Activated CD4-positive, alpha-beta T cell treated with anti-CD3 and anti-CD28 coated beads, Interleukin-2, amount 50 U/mL, for 24 hours (primary cell): ENCODE measurements around the gene SART1.
A peak's percentile ranks its signal among the peaks of the same experiment; 100 is the strongest.
"Not testable (repeated sequence)": the region's sequence is repeated elsewhere in the genome, so short reads cannot be mapped to it uniquely, and the experiment has no call there.

Experiments
- DNase-seq, 2 donors: peaks; one replicate each; pipeline ENCODE4 v3.0.0-alpha.2; 2020; ENCODE audit warnings: low read depth in 1 of 2, low spot score in 1 of 2

The SART1 gene

DNA sequence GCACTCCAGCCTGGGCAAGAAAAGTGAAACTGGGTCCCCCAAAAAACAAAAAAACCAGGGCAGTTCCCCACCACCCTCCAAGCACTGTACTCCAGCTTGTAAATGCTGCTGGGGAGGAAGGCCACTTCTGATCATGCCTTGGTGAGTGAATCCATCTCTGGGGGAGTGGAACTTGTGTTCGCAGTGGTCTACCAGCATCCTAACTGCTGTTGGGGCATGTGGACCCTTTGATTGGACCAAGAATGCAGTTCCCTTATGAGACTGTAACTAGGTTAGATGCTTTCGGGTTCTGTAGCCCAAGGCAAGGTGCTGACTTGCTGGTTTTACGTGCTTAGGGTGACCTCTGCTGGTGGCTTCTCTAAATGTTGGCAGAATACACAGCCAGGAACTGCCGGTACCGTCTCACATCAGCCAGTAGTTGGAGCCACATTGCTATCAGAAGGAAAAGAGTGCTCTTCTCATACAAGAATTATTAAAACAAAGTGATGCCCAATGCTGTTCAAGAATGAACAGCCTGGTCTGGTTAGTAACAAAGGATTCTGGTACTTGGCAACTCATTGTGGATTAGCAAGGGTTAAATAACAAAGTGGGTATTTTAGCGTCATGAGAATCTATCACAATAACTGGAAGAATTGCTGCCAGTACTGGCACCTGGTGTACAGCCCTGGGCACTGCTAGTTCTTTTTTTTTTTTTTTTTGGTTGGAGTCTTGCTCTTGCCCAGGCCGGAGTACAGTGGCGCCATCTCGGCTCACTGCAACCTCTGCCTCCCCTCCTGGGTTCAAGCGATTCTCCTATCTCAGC is 27.5 kb downstream of the SART1 start:
- peak; percentile 74 to 92 for DNase-seq

DNA sequence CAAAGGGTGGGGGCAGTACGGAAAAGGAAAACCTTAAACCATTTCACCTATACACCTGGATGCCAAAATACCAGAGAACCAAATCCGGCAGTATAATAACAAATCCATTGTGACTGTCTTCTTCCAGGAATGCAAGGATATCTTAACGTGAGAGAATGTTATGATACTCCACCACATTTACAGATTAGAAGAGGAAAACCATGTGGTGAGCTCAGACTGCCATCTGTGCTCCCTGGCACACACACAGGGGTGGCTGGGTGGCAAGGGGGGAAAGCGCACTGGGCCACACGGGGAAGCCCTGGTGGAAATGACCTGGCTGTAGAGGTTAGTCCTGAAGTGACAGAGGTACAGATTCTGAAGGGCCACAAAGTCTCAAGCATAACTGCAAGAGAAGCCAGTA is 30.5 kb downstream of the SART1 start:
- no peak for DNase-seq

DNA sequence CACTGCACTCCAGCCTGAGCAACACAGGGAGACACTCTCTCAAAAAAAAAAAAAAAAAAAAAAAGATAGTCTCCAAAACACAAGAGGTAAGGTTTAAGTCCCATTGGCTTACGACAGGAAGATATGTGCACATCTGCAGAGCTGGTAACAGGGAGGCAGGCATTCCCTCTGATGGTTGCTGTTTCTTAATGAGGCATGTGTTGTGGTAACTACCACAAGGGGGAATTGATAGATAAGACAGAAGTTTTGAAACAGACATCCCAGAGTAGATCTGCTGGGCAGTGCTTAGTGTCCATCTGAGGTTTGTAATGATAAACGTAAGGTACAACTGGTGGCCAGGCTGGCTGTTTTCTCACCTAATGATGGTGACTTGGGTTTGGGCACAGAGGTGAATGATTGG is 35.8 kb downstream of the SART1 start:
- DNase-seq, result no peak

DNA sequence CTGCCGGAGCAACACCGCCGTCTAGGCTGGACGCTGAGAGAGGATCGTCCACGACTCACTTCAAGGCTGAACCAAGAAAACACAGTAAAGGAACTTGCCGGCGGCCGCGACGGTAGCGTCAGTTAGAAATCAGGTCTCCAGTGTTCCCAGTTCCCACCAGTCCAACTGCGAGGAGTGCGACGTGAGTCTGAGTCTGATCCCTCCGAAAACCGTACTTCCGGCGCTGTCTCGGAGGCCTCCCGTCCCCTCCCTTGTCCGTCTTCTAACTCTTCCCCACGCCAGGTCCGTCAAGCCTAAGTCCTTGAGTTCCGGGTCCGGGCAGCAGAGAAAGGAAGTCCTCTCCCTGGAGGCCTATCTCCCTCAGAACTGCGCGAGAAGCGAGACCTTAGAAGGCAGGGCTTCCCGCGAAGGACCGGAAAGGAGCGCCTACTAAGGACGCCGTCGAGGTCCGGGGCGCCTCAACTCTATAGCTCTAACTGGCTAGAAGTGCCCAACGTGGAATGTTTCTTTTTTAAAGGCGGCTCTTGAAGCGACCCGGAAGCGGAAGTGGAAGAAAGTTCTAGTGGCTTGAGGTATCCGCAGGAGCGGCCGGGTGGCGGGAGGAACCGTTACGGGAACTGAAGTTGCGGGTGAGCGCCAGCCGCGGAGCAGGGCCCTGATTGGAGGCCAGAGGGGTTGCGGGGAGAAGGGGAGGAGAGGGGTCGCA is 40.6 kb downstream of the SART1 start, which contains the start of the genes BANF1 and EIF1AD:
BANF1 (plus strand) TSS at position 562 of the 706 bp plus-strand sequence. CDS start 748 bp downstream, outside the sequence.
EIF1AD (minus strand) TSS at position 216 of the 706 bp plus-strand sequence. CDS start 1,768 bp downstream, outside the sequence.
- DNase-seq, result peak; percentile 85 to 96

DNA sequence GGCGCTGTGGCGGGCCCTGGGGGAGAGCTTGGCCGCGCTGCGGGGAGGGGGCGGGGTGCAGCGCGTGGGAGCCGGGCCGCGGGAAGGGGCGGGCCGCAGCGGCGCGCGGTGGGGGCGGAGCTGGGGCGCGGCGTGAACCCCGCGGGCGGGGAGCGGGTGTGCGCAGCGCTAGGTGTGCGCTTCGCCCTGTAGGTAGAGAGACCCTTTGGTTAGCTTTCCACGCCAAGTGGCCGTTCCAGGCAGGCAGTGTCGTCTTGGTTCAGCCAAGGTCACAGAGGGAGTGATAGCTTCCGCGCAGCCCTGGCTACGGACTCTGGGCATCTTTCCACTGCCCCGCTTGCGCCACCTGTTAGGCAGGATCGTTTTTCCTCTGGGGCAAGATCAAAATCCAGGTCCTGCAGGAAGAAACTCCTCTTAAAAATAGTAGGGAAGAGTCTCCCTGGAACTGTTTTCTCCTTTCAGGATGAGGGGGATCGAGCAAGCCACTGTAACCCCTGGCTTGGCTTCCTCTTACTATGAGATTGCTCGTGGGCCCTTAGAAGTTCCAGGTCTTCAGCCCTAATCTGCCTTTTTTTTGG is 41.2 kb downstream of the SART1 start:
- no peak for DNase-seq

DNA sequence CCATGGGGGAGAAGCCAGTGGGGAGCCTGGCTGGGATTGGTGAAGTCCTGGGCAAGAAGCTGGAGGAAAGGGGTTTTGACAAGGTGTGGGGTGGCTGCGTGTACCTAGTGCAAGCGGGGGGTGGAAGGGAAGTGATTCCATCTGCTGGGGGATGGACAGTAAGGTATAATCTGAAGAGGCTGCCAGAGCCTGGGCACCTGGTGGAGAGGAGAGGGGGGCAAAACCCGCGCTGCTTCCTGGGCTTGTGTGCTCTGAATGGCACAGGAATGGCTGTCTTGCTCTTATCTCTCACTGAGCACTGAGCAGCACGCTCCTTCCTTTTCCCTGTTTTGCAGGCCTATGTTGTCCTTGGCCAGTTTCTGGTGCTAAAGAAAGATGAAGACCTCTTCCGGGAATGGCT is 41.8 kb downstream of the SART1 start:
- DNase-seq, result no peak

DNA sequence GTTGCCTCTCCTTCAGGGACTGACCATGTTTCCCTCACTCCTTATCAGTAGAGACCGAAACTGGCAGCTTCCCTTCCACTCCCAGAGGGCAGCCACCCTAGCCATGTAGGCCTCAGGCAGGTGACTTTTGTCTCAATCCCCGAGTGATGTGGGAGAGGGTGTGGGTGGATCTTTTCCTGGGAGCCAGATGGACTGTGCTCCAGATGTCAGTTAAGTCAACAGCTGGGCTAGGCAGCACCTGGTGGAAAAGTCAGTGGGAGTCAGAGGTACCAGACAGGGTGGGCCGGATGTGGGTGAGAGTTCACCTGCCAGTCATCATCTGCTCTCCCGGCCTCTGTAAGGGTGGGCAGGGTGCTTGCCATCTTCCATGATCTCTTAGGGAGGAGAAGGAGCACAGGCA is 42.7 kb downstream of the SART1 start:
- no peak for DNase-seq

DNA sequence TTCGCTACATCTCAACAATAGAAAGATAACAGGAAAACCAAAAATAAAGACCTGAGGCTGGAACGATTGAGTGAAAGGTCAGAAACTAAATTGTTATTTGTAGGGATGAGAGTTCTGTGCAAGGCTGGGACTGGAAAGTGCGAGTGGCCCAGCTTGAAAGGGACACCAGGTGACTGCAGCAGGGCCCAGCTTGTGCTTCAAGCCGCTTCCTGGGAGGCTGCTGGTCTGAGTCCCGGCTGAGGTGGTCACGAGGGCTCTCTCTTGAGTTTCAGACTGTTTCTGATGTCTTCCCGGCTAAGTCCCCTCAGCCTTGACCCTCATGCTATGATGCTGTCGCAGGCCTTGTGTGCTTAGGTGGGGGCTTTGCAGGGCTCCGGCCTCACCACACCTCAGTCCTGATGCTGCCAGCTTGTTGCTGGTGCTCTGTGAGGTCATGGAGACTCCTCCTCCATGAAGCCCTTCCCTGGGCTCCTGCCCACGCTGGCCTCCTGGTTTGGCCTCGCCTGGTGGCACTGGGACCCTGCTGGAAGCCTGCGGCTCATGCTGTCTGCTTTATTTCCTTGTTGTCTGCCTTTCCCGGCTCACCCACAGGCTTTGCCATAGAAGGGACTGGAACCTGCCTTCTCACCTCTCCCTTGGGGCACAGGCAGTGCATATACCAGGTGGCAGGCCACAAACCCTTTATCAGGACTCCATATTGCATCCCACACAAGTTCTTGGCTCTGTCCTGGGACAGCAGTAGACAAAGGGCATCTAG is 44.8 kb downstream of the SART1 start:
- DNase-seq, result no peak

DNA sequence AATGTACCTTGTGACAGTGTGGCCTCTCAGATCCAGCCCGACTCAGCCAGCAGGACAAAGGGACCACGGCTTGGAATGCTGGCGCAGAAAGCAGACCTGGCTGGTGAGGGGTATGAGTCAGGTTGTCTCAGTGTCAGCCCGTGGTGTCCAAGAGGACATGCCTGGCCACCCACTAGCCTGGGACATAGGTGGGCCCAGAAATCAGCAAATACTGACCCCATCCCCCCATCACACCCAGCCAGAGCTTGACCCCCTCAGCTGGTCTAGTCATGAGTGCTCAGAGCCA is 45.3 kb downstream of the SART1 start:
- no peak for DNase-seq

DNA sequence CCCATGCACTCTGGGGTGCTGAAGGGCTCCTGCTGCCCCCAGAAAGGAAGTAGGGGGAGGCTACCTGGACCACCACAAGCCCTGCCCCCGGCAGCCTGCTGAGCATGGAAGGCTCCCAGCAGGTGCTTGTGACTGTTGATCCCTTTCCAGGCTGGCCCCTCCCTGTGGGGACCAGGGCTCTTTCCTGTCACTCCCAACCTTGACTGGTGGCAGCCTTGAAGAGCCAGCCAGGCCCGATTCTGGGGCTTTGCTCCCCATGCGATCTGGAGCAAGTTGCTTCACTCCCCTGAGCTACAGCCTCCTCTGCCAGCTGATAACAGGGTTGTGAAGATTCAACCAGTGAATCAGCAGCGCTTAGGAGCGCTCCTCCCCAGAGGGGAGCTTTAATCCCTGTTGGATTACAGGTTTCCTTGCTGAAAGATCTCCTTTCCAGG is 45.7 kb downstream of the SART1 start:
- DNase-seq, result no peak

DNA sequence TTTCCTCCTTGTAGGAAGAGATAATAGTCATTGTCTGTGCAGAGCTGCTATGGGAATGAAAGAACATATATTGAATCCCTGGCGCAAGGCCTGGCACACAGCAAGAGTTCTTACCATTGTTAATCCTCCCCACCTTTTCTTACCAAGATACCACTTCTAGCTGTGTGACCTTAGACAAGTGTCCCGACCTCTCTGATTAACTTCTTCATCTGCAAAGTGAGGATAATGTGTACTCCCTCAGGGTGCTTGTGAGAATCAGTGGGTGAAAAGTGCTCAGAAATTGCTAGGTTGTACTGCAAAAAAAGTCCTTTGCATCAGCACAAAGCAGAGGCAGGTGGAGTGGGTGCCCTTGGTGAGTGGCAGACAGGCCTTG is 46.5 kb downstream of the SART1 start:
- DNase-seq, result no peak

DNA sequence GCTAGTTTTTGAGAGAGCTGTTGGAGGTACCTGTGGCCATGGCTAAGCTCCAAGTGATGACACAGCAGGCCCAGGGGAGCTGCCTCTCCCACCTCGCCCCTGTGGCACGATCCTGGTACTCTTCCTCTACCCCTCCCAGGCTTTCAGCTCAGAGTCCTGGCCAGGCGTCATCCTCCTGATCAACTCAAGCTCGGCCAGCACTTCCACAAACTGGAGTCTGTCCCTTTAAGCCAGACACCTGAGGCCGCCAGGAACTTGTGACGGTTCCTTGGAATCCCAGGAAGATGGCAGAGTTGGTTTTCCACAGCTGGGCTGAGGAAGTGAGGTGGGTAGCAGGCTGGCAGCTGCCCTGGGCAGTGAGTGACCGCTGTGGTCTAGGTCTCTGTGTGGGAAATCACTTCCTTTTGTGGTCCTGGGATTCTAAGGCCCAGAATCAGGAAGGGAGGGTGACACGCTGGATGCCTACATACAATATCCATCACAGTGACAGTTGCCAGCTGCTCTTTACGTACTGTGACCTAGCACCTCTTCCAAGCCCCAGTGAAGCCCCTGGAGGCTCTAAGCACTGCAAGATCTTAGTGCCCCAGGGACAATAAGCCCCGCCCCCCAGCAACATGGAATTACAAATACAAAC is 47.1 kb downstream of the SART1 start:
- no peak for DNase-seq

DNA sequence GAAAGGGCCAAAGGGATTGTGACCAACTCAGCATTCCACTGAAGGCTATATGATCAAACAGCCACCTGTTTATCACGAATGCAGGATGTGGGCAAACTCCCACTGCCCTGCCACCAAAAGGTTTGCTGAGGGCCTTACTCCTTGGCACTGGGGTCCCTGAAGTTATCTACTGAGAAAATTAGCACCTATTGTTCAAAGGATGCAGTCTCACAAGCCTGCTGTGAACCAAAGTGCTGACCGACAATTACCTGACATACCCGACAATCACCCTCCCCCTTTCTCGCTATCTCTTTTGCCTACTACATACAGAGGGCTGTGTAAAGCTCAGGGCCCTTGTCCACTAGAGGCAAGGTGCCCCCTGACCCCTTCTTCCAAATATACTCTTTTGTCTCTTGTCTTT is 48.5 kb downstream of the SART1 start:
- not testable (repeated sequence) for DNase-seq

DNA sequence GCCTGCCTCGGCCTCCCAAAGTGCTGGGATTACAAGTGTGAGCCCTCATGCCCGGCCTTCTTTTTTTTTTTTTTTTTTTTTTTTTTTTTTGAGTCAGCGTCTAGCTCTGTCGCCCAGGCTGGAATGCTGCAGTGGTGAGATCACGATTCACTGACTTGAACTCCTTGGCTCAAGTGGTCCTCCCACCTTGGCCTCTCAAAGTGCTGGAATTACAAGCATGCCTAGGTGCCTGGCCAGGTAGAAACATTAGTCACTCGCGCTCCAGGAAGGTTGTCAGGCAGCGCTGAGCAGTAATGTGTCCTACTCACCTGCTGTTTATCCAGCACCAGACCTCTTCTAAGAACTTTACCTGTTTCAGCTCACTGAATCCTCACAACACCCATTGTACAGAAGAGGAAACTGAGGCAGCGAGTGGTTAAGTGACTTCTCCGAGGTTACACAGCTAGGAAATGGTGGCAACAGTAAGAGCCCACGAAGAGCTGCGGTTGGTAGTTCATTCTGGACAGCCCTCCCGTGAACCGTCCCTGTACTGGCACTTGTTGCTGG is 49.8 kb downstream of the SART1 start:
- no peak for DNase-seq

DNA sequence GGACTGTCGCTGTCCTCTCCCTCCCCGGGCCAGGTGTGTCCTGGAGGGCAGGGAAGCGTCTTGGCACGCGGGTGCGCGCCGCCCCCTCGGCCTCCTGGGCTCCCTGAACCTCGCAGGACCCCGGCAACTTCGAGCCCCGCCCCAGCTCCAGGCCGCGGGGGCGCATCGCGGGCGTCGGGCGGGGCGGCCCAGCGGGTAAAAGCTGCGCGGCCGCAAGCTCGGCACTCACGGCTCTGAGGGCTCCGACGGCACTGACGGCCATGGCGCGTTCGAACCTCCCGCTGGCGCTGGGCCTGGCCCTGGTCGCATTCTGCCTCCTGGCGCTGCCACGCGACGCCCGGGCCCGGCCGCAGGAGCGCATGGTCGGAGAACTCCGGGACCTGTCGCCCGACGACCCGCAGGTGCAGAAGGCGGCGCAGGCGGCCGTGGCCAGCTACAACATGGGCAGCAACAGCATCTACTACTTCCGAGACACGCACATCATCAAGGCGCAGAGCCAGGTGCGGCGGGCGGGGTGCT is 50.3 kb downstream of the SART1 start, which contains the start of gene CST6:
CST6 (plus strand) TSS at position 224 of the 519 bp plus-strand sequence; CDS start at position 261, 37 bp downstream.
- no peak for DNase-seq

DNA sequence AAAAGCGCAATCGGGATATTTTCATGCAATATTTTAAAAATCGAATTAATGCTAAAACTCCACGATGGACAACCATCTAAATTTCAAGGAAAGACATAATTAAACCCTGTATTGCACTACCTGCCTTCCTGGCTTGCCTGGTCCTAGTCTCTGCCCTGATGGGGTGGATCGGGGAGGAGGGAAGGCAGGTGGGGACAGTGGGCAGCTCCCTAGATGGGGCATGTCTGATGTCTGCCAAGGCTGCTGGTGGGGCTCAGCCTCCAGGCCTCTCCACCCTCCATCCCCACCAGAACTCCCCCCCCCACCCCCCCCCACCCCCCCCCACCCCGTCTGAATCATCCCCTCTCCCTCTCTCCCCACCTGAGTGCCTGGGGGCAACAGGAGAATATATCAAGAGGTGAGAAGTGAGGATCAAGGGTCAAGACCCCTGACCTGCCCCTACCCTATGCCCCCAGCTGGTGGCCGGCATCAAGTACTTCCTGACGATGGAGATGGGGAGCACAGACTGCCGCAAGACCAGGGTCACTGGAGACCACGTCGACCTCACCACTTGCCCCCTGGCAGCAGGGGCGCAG is 50.9 kb downstream of the SART1 start:
- no peak for DNase-seq

DNA sequence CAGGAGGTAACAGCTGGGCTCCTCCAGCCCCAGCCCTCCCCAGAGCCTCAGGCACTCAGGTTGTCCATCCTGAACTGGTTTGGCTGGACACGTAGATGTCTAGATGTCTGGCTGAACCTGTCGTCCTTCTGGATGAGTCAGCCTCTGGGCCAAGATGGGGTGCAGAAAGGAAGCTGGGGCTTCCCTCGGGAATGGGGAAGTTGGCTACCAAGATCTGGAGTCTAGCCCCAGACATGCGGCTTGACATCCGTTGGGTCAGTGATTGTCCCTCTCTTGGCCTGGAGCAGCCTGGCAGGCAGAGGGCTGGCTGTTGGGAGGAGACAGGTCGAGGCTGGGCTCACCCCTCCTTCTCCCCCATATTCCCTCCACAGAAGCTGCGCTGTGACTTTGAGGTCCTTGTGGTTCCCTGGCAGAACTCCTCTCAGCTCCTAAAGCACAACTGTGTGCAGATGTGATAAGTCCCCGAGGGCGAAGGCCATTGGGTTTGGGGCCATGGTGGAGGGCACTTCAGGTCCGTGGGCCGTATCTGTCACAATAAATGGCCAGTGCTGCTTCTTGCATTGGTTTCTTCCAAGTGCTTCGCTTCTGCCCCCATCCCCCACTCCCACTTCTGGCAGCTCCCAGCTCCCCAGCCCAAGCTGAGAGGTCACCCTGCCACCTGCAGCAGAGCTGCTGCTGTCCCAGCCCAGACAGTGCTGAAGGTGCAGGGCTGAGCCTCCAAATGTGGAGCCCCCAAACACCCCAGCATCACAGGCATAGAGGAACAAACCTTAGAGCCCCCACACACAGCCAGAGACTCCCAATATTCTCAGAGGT is 51.6 kb downstream of the SART1 start:
- DNase-seq, result no peak

DNA sequence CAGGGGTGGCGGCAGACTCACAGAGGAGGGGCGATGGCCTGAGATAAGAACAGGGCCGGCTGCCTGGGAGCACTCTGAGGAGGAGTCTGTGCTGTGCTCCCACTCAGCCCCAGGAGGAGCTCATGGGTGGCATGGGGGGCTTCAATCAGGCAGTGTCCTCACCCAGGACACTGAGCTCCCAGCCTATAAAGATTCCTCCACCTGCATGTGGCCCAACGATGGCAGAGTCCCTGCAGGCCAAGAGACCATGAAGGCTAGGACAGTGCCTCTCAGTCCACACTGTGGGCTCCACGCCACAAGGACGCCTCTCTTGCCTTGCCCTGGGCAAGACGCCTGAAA is 52.2 kb downstream of the SART1 start:
- no peak for DNase-seq

DNA sequence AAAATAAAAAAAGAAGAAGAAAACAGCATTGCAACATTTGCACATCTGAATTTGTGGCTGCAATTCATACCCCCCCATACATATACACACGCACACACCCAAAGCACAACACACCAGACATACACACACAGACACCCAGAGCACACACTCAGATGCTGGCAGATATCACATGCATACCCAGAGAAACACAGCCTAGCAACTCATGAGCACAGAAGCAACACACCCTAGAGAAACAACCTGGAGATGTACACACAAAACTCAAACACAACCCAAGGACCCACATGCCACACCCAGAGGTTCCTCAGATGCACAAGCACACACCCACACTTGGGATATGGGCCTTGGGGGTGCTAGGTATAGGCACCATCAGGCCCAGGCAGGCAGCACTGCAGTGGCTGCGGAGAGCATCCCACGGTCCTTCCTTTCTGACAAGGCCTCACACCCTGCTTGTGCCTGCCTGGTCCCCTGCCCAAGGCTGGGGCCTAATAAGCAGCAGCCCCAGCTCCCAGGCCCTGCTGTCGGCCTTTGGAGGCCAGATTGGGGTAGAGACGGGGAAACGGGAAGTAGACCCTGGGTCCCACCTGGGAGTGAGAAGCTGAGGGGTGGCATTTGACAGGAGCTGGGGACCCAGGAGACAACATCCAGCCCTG is 53.4 kb downstream of the SART1 start:
- DNase-seq, result no peak
